Caco-2 (cell line): ENCODE measurements around the gene NEURL4. TPM values are rescaled to one million over a fixed set of nuclear protein-coding genes. Genes with fewer than 3 reads are reported as not detected.

Experiments
- BruUV-seq: library from RNA; stranded (reverse); fragments of 400-500 nt; replicated peaks from 2 replicates; lab custom pipeline; 2021; lab: Mats Ljungman, UMichigan
- CTCF ChIA-PET: fragments of 300-600 bp; sonication (Branson Sonifier 250); formaldehyde crosslinking; loops from one replicate; lab custom pipeline; 2022; ENCODE audit warnings: antibody characterized with exemption; lab: Charles Lee
- POLR2A ChIA-PET: fragments of 300-600 bp; sonication (Branson Sonifier 250); formaldehyde crosslinking; loops from one replicate; lab custom pipeline; 2022; ENCODE audit warnings: antibody characterized with exemption; lab: Charles Lee
- DNase-seq, 2 experiments: peaks; one replicate each; pipeline versions ENCODE4 v3.0.0 to v3.0.0-alpha.2; 2020 to 2022
- H3K27me3 ChIP-seq: replicated peaks from 2 replicates; pipeline ENCODE4 v1.6.0; 2011; ENCODE audit warnings: low read length; ENCODE audit not compliant: control insufficient read depth, insufficient read depth
- H3K36me3 ChIP-seq: 2 replicates; pipeline ENCODE4 v1.5.1; 2011; ENCODE audit warnings: low read length; ENCODE audit not compliant: control insufficient read depth, insufficient read depth
- H3K4me1 ChIP-seq: fragments of 250-450 bp; sonication (Bioruptor Pico); 2 replicates; pipeline ENCODE4 v1.5.1; 2020; ENCODE audit warnings: mild to moderate bottlenecking
- H3K4me3 ChIP-seq: 2 replicates; pipeline ENCODE4 v1.5.1; 2011; ENCODE audit warnings: low read depth, mild to moderate bottlenecking, control low read depth, low read length
- H3K9me3 ChIP-seq: fragments of 250-450 bp; sonication (Bioruptor Pico); 2 replicates; pipeline ENCODE4 v1.5.1; 2020; ENCODE audit warnings: mild to moderate bottlenecking, moderate library complexity
- H3K27ac Mint-ChIP-seq: one replicate; pipeline ENCODE4 v1.8.0; 2022; ENCODE audit warnings: mixed read lengths; ENCODE audit not compliant: unreplicated experiment
- H3K27me3 Mint-ChIP-seq: one replicate; pipeline ENCODE4 v1.8.0; 2022; ENCODE audit warnings: mixed read lengths; ENCODE audit not compliant: insufficient read depth, unreplicated experiment
- H3K36me3 Mint-ChIP-seq: one replicate; pipeline ENCODE4 v1.8.0; 2022; ENCODE audit warnings: mild to moderate bottlenecking, mixed read lengths; ENCODE audit not compliant: insufficient read depth, unreplicated experiment
- H3K4me1 Mint-ChIP-seq: one replicate; pipeline ENCODE4 v1.8.0; 2022; ENCODE audit warnings: low read depth, mixed read lengths; ENCODE audit not compliant: unreplicated experiment
- H3K4me3 Mint-ChIP-seq: one replicate; pipeline ENCODE4 v1.8.0; 2022; ENCODE audit warnings: mild to moderate bottlenecking, moderate library complexity, mixed read lengths; ENCODE audit not compliant: unreplicated experiment
- H3K9me3 Mint-ChIP-seq: one replicate; pipeline ENCODE4 v1.8.0; 2022; ENCODE audit warnings: mixed read lengths; ENCODE audit not compliant: unreplicated experiment
- CTCF ChIP-seq, 2 experiments: fragments of 200-600 bp in 1 of 2; IDR thresholded peaks; 1 replicate in 1 of 2; 2 replicates in 1 of 2; pipeline versions ENCODE4 v1.5.1 to v1.8.0; 2011 to 2022; ENCODE audit warnings: antibody characterized with exemption in 1 of 2, control low read depth in 1 of 2, inconsistent platforms in 1 of 2, low read depth in 1 of 2, low read length in 1 of 2, mild to moderate bottlenecking in 1 of 2, moderate library complexity in 1 of 2; ENCODE audit not compliant: insufficient read depth in 1 of 2, severe bottlenecking in 1 of 2, unreplicated experiment in 1 of 2
- intact Hi-C: fragments of 100-400 bp; cut with micrococcal nuclease; formaldehyde crosslinking; loops from one replicate; pipeline ENCODE4 v1.10.0; 2022; ENCODE audit not compliant: unreplicated experiment
- total RNA-seq: library from RNA; stranded (reverse); gene quantifications from 2 replicates; pipeline ENCODE4 v1.2.3, GENCODE V29; 2022

Gene NEURL4
- total RNA-seq, 1 experiment from 2014 or later = 31.1 TPM

GRCh38 chr17:7312432-7313087 lies 16.6 kb downstream of the NEURL4 start:
- CTCF ChIA-PET = no interaction called here
- DNase-seq = no peak
- H3K4me3 Mint-ChIP-seq = no peak overlapping the region
- H3K4me3 ChIP-seq = no peak overlapping the region
- POLR2A ChIA-PET = interaction anchor here (1.1 kb wide), 1 partner anchor 17 kb away, joined by 7 read pairs; the partner anchor contains the start of gene NEURL4
- no peaks in the 10 kb centered on the region for H3K9me3 ChIP-seq
- H3K27me3 ChIP-seq = no peaks in the 10 kb centered on the region
- H3K36me3 Mint-ChIP-seq = peaks cover 69% of the 10 kb centered on the region
- H3K27me3 Mint-ChIP-seq = no peaks in the 10 kb centered on the region
- BruUV-seq = no TSS peak
- peaks cover 4% of the 10 kb centered on the region; the same call in 1 of the 2 replicates for H3K4me1 ChIP-seq
- intact Hi-C loops = no loop called here
- peaks cover 5% of the 10 kb centered on the region for H3K36me3 ChIP-seq
- peaks cover 23% of the 10 kb centered on the region for H3K4me1 Mint-ChIP-seq
- H3K9me3 Mint-ChIP-seq = no peaks in the 10 kb centered on the region
- H3K27ac Mint-ChIP-seq = no peak overlapping the region
- no peak for TF ChIP-seq CTCF (IDR thresholded peaks at IDR 0.05; ENCODE audit: insufficient read depth in 1 of 2, low read depth in 1 of 2, low read length in 1 of 2, severe bottlenecking in 1 of 2, unreplicated experiment in 1 of 2)

GRCh38 chr17:7311110-7311705 lies 17.9 kb downstream of the NEURL4 start:
- peaks cover 18% of the 10 kb centered on the region for H3K4me1 Mint-ChIP-seq
- H3K27me3 Mint-ChIP-seq = no peaks in the 10 kb centered on the region
- POLR2A ChIA-PET = no interaction called here
- H3K9me3 Mint-ChIP-seq = no peaks in the 10 kb centered on the region
- Histone ChIP-seq H3K27me3 (no peaks in the 10 kb centered on the region), H3K4me3 (no peak overlapping the region), H3K4me1 (peaks cover 4% of the 10 kb centered on the region; the same call in 1 of the 2 replicates), H3K9me3 (no peaks in the 10 kb centered on the region), H3K36me3 (peaks cover 5% of the 10 kb centered on the region)
- no peak overlapping the region for H3K4me3 Mint-ChIP-seq
- DNase-seq = no peak
- H3K36me3 Mint-ChIP-seq = peaks cover 82% of the 10 kb centered on the region
- TF ChIP-seq CTCF (IDR thresholded peaks at IDR 0.05; ENCODE audit: insufficient read depth in 1 of 2, low read depth in 1 of 2, low read length in 1 of 2, severe bottlenecking in 1 of 2, unreplicated experiment in 1 of 2) = no peak
- intact Hi-C loops = no loop called here
- H3K27ac Mint-ChIP-seq = peak overlapping the region; percentile 78
- TSS peak; percentile 40 for BruUV-seq
- CTCF ChIA-PET = no interaction called here

- no peaks in the 10 kb centered on the region for H3K9me3 Mint-ChIP-seq
- no peak for TF ChIP-seq CTCF (IDR thresholded peaks at IDR 0.05; ENCODE audit: insufficient read depth in 1 of 2, low read depth in 1 of 2, low read length in 1 of 2, severe bottlenecking in 1 of 2, unreplicated experiment in 1 of 2)
- intact Hi-C loops = loop anchor here (5.0 kb wide), 1 partner anchor 173 kb away; the partner anchor contains the start of genes POLR2A and SLC35G6
- Histone ChIP-seq H3K27me3 (no peaks in the 10 kb centered on the region), H3K9me3 (no peaks in the 10 kb centered on the region), H3K36me3 (peaks cover 5% of the 10 kb centered on the region), H3K4me1 (peaks cover 4% of the 10 kb centered on the region; the same call in 1 of the 2 replicates), H3K4me3 (no peak overlapping the region)
- peak overlapping the region; percentile 93 for H3K4me3 Mint-ChIP-seq
- CTCF ChIA-PET = interaction anchor here (0.5 kb wide), 1 partner anchor 70 kb away, joined by 3 read pairs; the partner anchor contains the start of gene PHF23
- H3K36me3 Mint-ChIP-seq = peaks cover 73% of the 10 kb centered on the region
- DNase-seq = no peak
- POLR2A ChIA-PET = interaction anchor here (0.6 kb wide), 2 partner anchors 39 to 75 kb away, joined by 5 read pairs; no protein-coding TSS in a partner anchor
- H3K4me1 Mint-ChIP-seq = peaks cover 15% of the 10 kb centered on the region
- H3K27me3 Mint-ChIP-seq = no peaks in the 10 kb centered on the region
- H3K27ac Mint-ChIP-seq = peak overlapping the region; percentile 78
- BruUV-seq = no TSS peak
Observed at GRCh38 chr17:7309628-7310027, 19.5 kb downstream of the NEURL4 start.
